Epithelial cell of esophagus (primary cell): ENCODE data around the gene CHIC2.

Source experiments
- DNase-seq: peaks from one replicate; pipeline ENCODE4 v3.0.0; 2010; ENCODE audit warnings: low read depth
- H3K4me3 ChIP-seq: 2 replicates; pipeline ENCODE4 v1.5.1; 2011; ENCODE audit warnings: mild to moderate bottlenecking, low read length, control low read depth
- CTCF ChIP-seq: IDR thresholded peaks from 2 replicates; pipeline ENCODE4 v1.5.1; 2011; ENCODE audit warnings: low read depth, mild to moderate bottlenecking, low read length, control low read depth, inconsistent platforms; ENCODE audit not compliant: insufficient read depth; ENCODE audit errors: missing control alignments

The CHIC2 gene

GRCh38 chr4:54017974-54018373 is 46.4 kb downstream of the CHIC2 start:
- no peak for DNase-seq
- TF ChIP-seq CTCF, result no peak

DNA sequence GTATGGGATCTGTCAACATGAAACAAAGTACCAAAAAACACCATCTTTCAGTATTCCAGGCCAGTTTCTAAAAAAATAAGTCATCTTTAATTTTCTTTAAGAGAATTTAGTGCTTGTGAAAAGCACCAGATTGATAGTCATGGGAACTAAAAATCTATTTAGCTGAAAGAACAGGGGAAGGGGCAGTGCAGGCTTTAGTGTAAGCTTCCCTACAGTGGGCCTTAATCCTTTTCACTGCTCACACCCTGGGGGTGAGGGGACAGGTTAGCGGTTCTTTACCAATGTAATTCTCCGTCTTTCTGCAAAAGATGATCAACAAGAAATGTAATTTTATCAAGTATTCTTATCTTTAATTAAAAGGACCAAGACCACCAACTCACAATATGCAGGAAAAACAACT is 47.1 kb downstream of the CHIC2 start:
- DNase-seq, result no peak
- TF ChIP-seq CTCF, result no peak
- H3K4me3 ChIP-seq, result no peak overlapping the region

More at GRCh38 chr4:54017974-54018373, 46.4 kb downstream of the CHIC2 start:
- no peak overlapping the region for H3K4me3 ChIP-seq

- no peak overlapping the region for H3K4me3 ChIP-seq
- TF ChIP-seq CTCF, result no peak
- DNase-seq, result no peak
Observed at GRCh38 chr4:54016504-54016903, 47.9 kb downstream of the CHIC2 start.

GRCh38 chr4:54015423-54016030 is 48.9 kb downstream of the CHIC2 start:
- no peak for TF ChIP-seq CTCF
- no peak overlapping the region for H3K4me3 ChIP-seq
- DNase-seq, result no peak

DNA sequence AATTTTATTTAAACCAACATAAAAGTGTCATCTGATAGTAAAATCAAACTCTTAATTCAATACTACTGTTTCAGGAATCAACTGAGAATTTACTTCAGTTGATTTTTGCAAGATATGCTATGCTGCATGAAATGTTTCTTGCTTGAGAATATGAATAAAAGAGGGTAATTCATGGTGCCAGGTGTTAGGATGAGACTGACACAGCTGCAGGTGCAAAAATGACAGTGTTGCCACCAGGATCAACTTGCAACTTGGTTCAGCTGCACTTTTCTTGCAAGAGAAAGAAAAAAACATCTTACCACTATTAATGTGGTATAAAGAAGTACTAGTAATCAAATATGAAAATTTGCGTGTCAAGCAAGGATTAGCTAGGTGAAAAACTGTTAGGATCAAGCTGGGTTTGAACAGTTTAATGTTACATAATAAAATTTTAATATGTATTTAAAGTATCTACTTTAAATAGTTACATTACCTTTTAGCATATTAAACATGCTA is 49.7 kb downstream of the CHIC2 start:
- H3K4me3 ChIP-seq, result no peak overlapping the region
- no peak for TF ChIP-seq CTCF
- no peak for DNase-seq

DNA sequence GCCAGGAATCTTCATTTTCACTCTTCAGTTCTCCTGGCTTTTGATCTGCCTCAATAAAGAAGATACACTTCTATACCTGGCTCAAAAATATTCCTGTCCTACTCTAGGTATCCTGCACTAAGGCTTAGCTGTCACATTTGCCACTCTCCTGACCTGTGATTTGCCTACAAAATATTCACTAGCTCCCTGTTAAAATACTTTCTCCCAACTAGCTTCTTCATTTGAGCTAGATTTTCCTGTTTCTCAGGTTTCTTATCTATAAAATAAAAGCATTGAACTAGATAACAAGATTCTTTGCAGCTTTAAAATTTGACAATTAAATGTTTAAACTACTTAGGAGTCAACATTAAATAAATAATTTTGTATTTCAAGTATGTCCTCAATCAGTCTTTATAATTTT is 53.2 kb downstream of the CHIC2 start:
- TF ChIP-seq CTCF, result no peak
- DNase-seq, result no peak
- no peak overlapping the region for H3K4me3 ChIP-seq

GRCh38 chr4:54006755-54007154 is 57.6 kb downstream of the CHIC2 start:
- TF ChIP-seq CTCF, result no peak
- no peak for DNase-seq
- no peak overlapping the region for H3K4me3 ChIP-seq
